GM19035 (cell line): ENCODE data around the gene BAIAP2L1.

Experiments used
- ATAC-seq: cut with Tn5 transposase; IDR thresholded peaks from one replicate; pipeline ENCODE4 v1.9.1; 2021; ENCODE audit not compliant: unreplicated experiment

Gene BAIAP2L1

GRCh38 chr7:98242342-98242741 is 158.5 kb downstream of the BAIAP2L1 start:
- no peak for ATAC-seq

GRCh38 chr7:98241674-98242241 is 159.1 kb downstream of the BAIAP2L1 start:
- ATAC-seq, result peak; percentile 24
